ENCODE measurements around the gene ZFAND3. TPM values are rescaled to one million over a fixed set of nuclear protein-coding genes. Genes with fewer than 3 reads are reported as not detected.
"Not testable (repeated sequence)": the region's sequence is repeated elsewhere in the genome, so short reads cannot be mapped to it uniquely, and the experiment has no call there.

The ZFAND3 gene
- total RNA-seq, 1 donor from 2014 or later: 81.8 TPM

GRCh38 chr6:37987559-37987958 is 168.0 kb downstream of the ZFAND3 start:
- Histone ChIP-seq H3K4me3 (no peak overlapping the region), H3K27ac (replicated peaks) (no peak overlapping the region), H3K9me3 (replicated peaks) (no peaks in the 10 kb centered on the region), H3K4me1 (peaks cover 74% of the 10 kb centered on the region), H3K27me3 (ENCODE audit: low read depth) (no peaks in the 10 kb centered on the region), H3K36me3 (no peaks in the 10 kb centered on the region)
- intact Hi-C loops (cut with micrococcal nuclease): no loop called here
- TF ChIP-seq, protein P1, sequence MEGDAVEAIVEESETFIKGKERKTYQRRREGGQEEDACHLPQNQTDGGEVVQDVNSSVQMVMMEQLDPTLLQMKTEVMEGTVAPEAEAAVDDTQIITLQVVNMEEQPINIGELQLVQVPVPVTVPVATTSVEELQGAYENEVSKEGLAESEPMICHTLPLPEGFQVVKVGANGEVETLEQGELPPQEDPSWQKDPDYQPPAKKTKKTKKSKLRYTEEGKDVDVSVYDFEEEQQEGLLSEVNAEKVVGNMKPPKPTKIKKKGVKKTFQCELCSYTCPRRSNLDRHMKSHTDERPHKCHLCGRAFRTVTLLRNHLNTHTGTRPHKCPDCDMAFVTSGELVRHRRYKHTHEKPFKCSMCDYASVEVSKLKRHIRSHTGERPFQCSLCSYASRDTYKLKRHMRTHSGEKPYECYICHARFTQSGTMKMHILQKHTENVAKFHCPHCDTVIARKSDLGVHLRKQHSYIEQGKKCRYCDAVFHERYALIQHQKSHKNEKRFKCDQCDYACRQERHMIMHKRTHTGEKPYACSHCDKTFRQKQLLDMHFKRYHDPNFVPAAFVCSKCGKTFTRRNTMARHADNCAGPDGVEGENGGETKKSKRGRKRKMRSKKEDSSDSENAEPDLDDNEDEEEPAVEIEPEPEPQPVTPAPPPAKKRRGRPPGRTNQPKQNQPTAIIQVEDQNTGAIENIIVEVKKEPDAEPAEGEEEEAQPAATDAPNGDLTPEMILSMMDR (IDR thresholded peaks at IDR 0.05; ENCODE audit: borderline replicate concordance): no peak
- no peak for DNase-seq

DNA sequence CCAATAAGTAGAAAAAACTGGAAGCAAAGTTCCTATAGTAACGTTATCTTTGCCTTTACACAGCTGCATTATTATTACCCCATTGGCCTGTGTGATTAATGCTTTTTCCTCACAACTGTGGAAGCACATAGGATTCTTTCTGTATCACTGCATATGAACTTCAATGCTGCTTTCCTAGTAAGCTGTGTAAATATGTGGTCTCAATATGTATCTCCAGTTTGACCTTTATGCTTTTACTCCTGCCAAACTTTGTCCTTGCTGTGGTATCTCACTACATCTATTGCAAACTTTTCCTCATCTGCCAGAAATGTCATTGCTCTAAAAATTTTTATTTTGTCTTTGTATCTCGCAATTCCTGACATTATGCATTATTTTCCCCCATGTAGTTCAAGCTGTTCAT is 168.6 kb downstream of the ZFAND3 start:
- Histone ChIP-seq H3K4me3 (no peak overlapping the region), H3K9me3 (replicated peaks) (no peaks in the 10 kb centered on the region), H3K27ac (replicated peaks) (peak overlapping the region; percentile 49), H3K36me3 (no peaks in the 10 kb centered on the region), H3K27me3 (ENCODE audit: low read depth) (no peaks in the 10 kb centered on the region), H3K4me1 (peaks cover 80% of the 10 kb centered on the region)
- intact Hi-C loops (cut with micrococcal nuclease): no loop called here
- TF ChIP-seq, protein P1 (IDR thresholded peaks at IDR 0.05; ENCODE audit: borderline replicate concordance): no peak
- DNase-seq: no peak

DNA sequence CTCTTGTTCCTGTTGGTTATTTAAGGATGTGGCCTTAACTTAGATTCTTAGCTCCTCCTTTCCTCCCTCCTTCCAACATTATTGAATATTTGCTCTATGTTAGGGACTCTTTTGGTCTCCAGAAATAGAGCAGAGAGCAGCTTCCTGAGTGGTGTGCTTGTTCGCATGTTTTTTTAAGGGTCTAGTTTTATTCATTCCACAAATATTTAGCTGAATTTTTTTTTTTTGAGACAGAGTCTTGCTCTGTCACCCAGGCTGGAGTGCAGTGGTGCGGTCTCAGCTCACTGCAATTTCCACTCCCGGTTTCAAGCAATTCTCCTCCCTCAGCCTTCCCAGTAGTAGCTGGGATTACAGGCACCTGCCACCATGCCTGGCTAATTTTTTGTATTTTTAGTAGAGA is 169.2 kb downstream of the ZFAND3 start:
- H3K27ac ChIP-seq (replicated peaks): peak overlapping the region; percentile 49
- H3K4me3 ChIP-seq: no peak overlapping the region
- no peaks in the 10 kb centered on the region for H3K27me3 ChIP-seq (ENCODE audit: low read depth)
- intact Hi-C loops (cut with micrococcal nuclease): no loop called here
- peaks cover 85% of the 10 kb centered on the region for H3K4me1 ChIP-seq
- no peaks in the 10 kb centered on the region for H3K9me3 ChIP-seq (replicated peaks)
- TF ChIP-seq, protein P1 (IDR thresholded peaks at IDR 0.05; ENCODE audit: borderline replicate concordance): no peak
- no peaks in the 10 kb centered on the region for H3K36me3 ChIP-seq
- DNase-seq: no peak

- no peaks in the 10 kb centered on the region for H3K27me3 ChIP-seq (ENCODE audit: low read depth)
- TF ChIP-seq, protein P1 (IDR thresholded peaks at IDR 0.05; ENCODE audit: borderline replicate concordance): no peak
- intact Hi-C loops (cut with micrococcal nuclease): no loop called here
- DNase-seq: no peak
- H3K9me3 ChIP-seq (replicated peaks): no peaks in the 10 kb centered on the region
- H3K4me3 ChIP-seq: no peak overlapping the region
- peaks cover 97% of the 10 kb centered on the region for H3K4me1 ChIP-seq
- no peaks in the 10 kb centered on the region for H3K36me3 ChIP-seq
- H3K27ac ChIP-seq (replicated peaks): peak overlapping the region; percentile 34
Measured at GRCh38 chr6:37990762-37991525, 171.4 kb downstream of the ZFAND3 start.

- Histone ChIP-seq H3K4me1 (peaks cover 87% of the 10 kb centered on the region), H3K27me3 (ENCODE audit: low read depth) (no peaks in the 10 kb centered on the region), H3K4me3 (no peak overlapping the region), H3K9me3 (replicated peaks) (no peaks in the 10 kb centered on the region), H3K27ac (replicated peaks) (no peak overlapping the region), H3K36me3 (no peaks in the 10 kb centered on the region)
- intact Hi-C loops (cut with micrococcal nuclease): no loop called here
- no peak for DNase-seq
- TF ChIP-seq, protein P1 (IDR thresholded peaks at IDR 0.05; ENCODE audit: borderline replicate concordance): no peak
Measured at GRCh38 chr6:37992749-37993148, 173.2 kb downstream of the ZFAND3 start.

GRCh38 chr6:37993194-37993593 is 173.7 kb downstream of the ZFAND3 start:
- DNase-seq; H3K4me3 ChIP-seq; intact Hi-C loops (cut with micrococcal nuclease); H3K27me3 ChIP-seq (ENCODE audit: low read depth); H3K27ac ChIP-seq (replicated peaks); H3K9me3 ChIP-seq (replicated peaks); H3K36me3 ChIP-seq: not testable (repeated sequence)
- H3K4me1 ChIP-seq: peaks cover 83% of the 10 kb centered on the region
